H9 (cell line): Measurements from ENCODE around the gene DNAAF9. TPM values are rescaled to one million over a fixed set of nuclear protein-coding genes. Genes with fewer than 3 reads are reported as not detected.
A peak's percentile ranks its signal among the peaks of the same experiment; 100 is the strongest.

Source experiments
- DNase-seq: peaks from one replicate; pipeline ENCODE4 v3.0.0-alpha.2; 2017
- H2AFZ ChIP-seq: one replicate; pipeline ENCODE4 v1.6.1; 2013; ENCODE audit warnings: mild to moderate bottlenecking, low read length, control low read depth, moderate library complexity
- H2AK5ac ChIP-seq: 2 replicates; pipeline ENCODE4 v1.6.1; 2013; ENCODE audit warnings: low read length, control low read depth, mixed read lengths; ENCODE audit not compliant: insufficient read length
- H2BK120ac ChIP-seq: one replicate; pipeline ENCODE4 v1.6.1; 2013; ENCODE audit warnings: low read depth, mild to moderate bottlenecking, low read length, control low read depth, inconsistent platforms; ENCODE audit not compliant: poor library complexity, severe bottlenecking
- H2BK12ac ChIP-seq: 2 replicates; pipeline ENCODE4 v1.6.1; 2013; ENCODE audit warnings: low read length, control low read depth, mixed read lengths, low read depth; ENCODE audit not compliant: insufficient read length
- H2BK15ac ChIP-seq: 2 replicates; pipeline ENCODE4 v1.6.1; 2013; ENCODE audit warnings: low read depth, low read length, control low read depth
- H2BK20ac ChIP-seq: one replicate; pipeline ENCODE4 v1.6.1; 2013; ENCODE audit warnings: low read depth, mild to moderate bottlenecking, low read length, control low read depth, inconsistent platforms; ENCODE audit not compliant: poor library complexity, severe bottlenecking
- H2BK5ac ChIP-seq: 2 replicates; pipeline ENCODE4 v1.6.1; 2013; ENCODE audit warnings: low read length, control low read depth, mixed read lengths; ENCODE audit not compliant: insufficient read length
- H3K14ac ChIP-seq: 2 replicates; pipeline ENCODE4 v1.6.1; 2013; ENCODE audit warnings: low read length, control low read depth; ENCODE audit not compliant: insufficient read depth
- H3K18ac ChIP-seq: 2 replicates; pipeline ENCODE4 v1.6.1; 2013; ENCODE audit warnings: low read depth, mild to moderate bottlenecking, mixed read lengths, low read length, control low read depth; ENCODE audit not compliant: insufficient read length
- H3K23ac ChIP-seq: 2 replicates; pipeline ENCODE4 v1.6.1; 2013; ENCODE audit warnings: low read length, control low read depth, mixed read lengths, low read depth; ENCODE audit not compliant: insufficient read length
- H3K23me2 ChIP-seq: 2 replicates; pipeline ENCODE4 v1.6.1; 2013; ENCODE audit warnings: low read depth, mild to moderate bottlenecking, mixed read lengths, low read length, control low read depth; ENCODE audit not compliant: insufficient read length, poor library complexity, severe bottlenecking
- H3K27ac ChIP-seq: 2 replicates; pipeline ENCODE4 v1.5.1; 2013; ENCODE audit warnings: low read length, control low read depth, mixed read lengths, low read depth; ENCODE audit not compliant: insufficient read length
- H3K27me3 ChIP-seq: 2 replicates; pipeline ENCODE4 v1.6.1; 2013; ENCODE audit warnings: low read length, control low read depth, inconsistent platforms; ENCODE audit not compliant: insufficient read depth
- H3K4ac ChIP-seq: 2 replicates; pipeline ENCODE4 v1.6.1; 2013; ENCODE audit warnings: low read depth, mild to moderate bottlenecking, control low read depth, inconsistent platforms, low read length, moderate library complexity
- H3K4me1 ChIP-seq: 2 replicates; pipeline ENCODE4 v1.6.1; 2013; ENCODE audit warnings: low read length, control low read depth, inconsistent platforms; ENCODE audit not compliant: insufficient read depth
- H3K4me2 ChIP-seq: 2 replicates; pipeline ENCODE4 v1.6.1; 2013; ENCODE audit warnings: low read length, control low read depth, mixed read lengths; ENCODE audit not compliant: insufficient read length, insufficient read depth
- H3K56ac ChIP-seq: 2 replicates; pipeline ENCODE4 v1.6.1; 2013; ENCODE audit warnings: low read depth, mild to moderate bottlenecking, mixed read lengths, low read length, control low read depth; ENCODE audit not compliant: insufficient read length
- H3K79me1 ChIP-seq: 2 replicates; pipeline ENCODE4 v1.6.1; 2013; ENCODE audit warnings: low read depth, mild to moderate bottlenecking, moderate library complexity, low read length, control low read depth, inconsistent platforms; ENCODE audit not compliant: insufficient read depth, poor library complexity, severe bottlenecking
- H3K79me2 ChIP-seq: 2 replicates; pipeline ENCODE4 v1.6.1; 2013; ENCODE audit warnings: low read length, control low read depth, inconsistent platforms; ENCODE audit not compliant: insufficient read depth
- H3K9ac ChIP-seq: 2 replicates; pipeline ENCODE4 v1.6.1; 2013; ENCODE audit warnings: low read length, control low read depth, mixed read lengths; ENCODE audit not compliant: insufficient read length; ENCODE audit errors: extremely low read depth
- H3K9me3 ChIP-seq: one replicate; pipeline ENCODE4 v1.6.1; 2013; ENCODE audit warnings: low read depth, low read length, inconsistent platforms; ENCODE audit not compliant: control insufficient read depth
- H3T11ph ChIP-seq: one replicate; pipeline ENCODE4 v1.6.1; 2013; ENCODE audit warnings: mild to moderate bottlenecking, low read length, control low read depth, inconsistent platforms
- H4K20me1 ChIP-seq: one replicate; pipeline ENCODE4 v1.6.1; 2013; ENCODE audit not compliant: control insufficient read depth, insufficient read length, insufficient read depth
- H4K5ac ChIP-seq: 2 replicates; pipeline ENCODE4 v1.6.1; 2013; ENCODE audit warnings: low read depth, mild to moderate bottlenecking, mixed read lengths, low read length, control low read depth; ENCODE audit not compliant: insufficient read length
- H4K8ac ChIP-seq: replicated peaks from 2 replicates; pipeline ENCODE4 v1.6.1; 2013; ENCODE audit warnings: low read length, control low read depth, mixed read lengths, low read depth; ENCODE audit not compliant: insufficient read length
- H4K91ac ChIP-seq: 2 replicates; pipeline ENCODE4 v1.6.1; 2013; ENCODE audit warnings: low read depth, mild to moderate bottlenecking, moderate library complexity, mixed read lengths, low read length, control low read depth; ENCODE audit not compliant: insufficient read length
- H3K27ac Mint-ChIP-seq, 3 experiments: 2 replicates in 2 of 3; 3 replicates in 1 of 3; pipeline ENCODE4 v1.8.0; 2020 to 2021; ENCODE audit warnings: mixed read lengths in 3 of 3, mild to moderate bottlenecking in 1 of 3, moderate library complexity in 1 of 3
- H3K27me3 Mint-ChIP-seq: 2 replicates; pipeline ENCODE4 v1.8.0; 2021; ENCODE audit warnings: low read depth, mild to moderate bottlenecking, moderate library complexity, mixed read lengths
- H3K36me3 Mint-ChIP-seq, 3 experiments: 2 replicates in 2 of 3; 3 replicates in 1 of 3; pipeline ENCODE4 v1.8.0; 2020 to 2021; ENCODE audit warnings: low read depth in 3 of 3, mixed read lengths in 3 of 3; ENCODE audit not compliant: insufficient read depth in 1 of 3
- H3K4me1 Mint-ChIP-seq, 2 experiments: 2 replicates each; pipeline ENCODE4 v1.8.0; 2020; ENCODE audit warnings: mixed read lengths in 2 of 2
- H3K4me3 Mint-ChIP-seq, 2 experiments: 2 replicates in 1 of 2; 3 replicates in 1 of 2; pipeline ENCODE4 v1.8.0; 2020 to 2021; ENCODE audit warnings: mild to moderate bottlenecking in 2 of 2, mixed read lengths in 2 of 2, moderate library complexity in 1 of 2
- H3K9me3 Mint-ChIP-seq, 2 experiments: 2 replicates in 1 of 2; 3 replicates in 1 of 2; pipeline ENCODE4 v1.8.0; 2020; ENCODE audit warnings: mild to moderate bottlenecking in 2 of 2, mixed read lengths in 2 of 2, moderate library complexity in 1 of 2
- CTCF ChIP-seq: fragments of 200-600 bp; sonication (generic); conservative IDR thresholded peaks from 3 replicates; pipeline ENCODE4 v1.8.0; 2021; ENCODE audit warnings: antibody characterized with exemption, mild to moderate bottlenecking
- WGBS: extraction: QIAGEN DNeasy Blood & Tissue Kit; methylation state at CpG from one replicate; pipeline ENCODE4 v1.1.7; 2013; ENCODE audit warnings: missing lambda C conversion rate, low lambda C conversion rate, mixed read lengths; ENCODE audit not compliant: insufficient read length; ENCODE audit errors: extremely low coverage; 5-methylcytosine and 5-hydroxymethylcytosine counted together
- total RNA-seq: library from RNA; stranded (reverse); gene quantifications from 2 replicates; pipeline ENCODE4 v1.2.1, GENCODE V29; 2021

The DNAAF9 gene
- total RNA-seq, 1 experiment from 2014 or later, result 5.5 TPM

DNA sequence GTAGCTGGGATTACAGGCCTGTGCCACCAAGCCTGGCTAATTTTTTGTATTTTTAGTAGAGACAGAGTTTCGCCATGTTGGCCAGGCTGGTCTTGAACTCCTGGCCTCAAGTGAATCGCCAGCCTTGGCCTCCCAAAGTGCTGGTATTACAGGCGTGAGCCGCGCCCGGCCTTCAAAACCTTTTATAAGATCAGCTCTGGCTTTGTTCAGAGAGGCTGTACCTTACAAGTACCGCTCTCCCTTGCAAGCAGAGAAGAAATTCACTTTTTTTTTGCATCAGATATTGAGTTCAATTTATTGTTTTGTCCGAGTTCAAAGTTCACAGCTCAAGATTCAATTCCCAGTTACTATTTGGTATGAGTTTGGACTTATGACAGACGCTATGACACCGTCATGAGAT is 1.9 kb upstream of the DNAAF9 start:
- Histone ChIP-seq H3K27ac (no peak overlapping the region), H3K4me1 (no peaks in the 10 kb centered on the region), H2AK5ac (no peak overlapping the region), H3K79me1 (no peaks in the 10 kb centered on the region), H4K20me1 (no peaks in the 10 kb centered on the region), H3T11ph (no peak overlapping the region), H2AFZ (no peak overlapping the region), H3K23me2 (peaks cover 9% of the 10 kb centered on the region), H3K79me2 (no peaks in the 10 kb centered on the region), H2BK5ac (no peak overlapping the region), H4K91ac (no peak overlapping the region), H2BK12ac (no peak overlapping the region), H3K14ac (no peak overlapping the region), H3K23ac (no peak overlapping the region), H3K9ac (no peak overlapping the region), H2BK15ac (no peak overlapping the region), H3K4ac (no peak overlapping the region), H4K8ac (no peak overlapping the region), H4K5ac (no peak overlapping the region), H3K9me3 (no peaks in the 10 kb centered on the region), H3K56ac (no peak overlapping the region), H2BK120ac (no peak overlapping the region), H3K27me3 (no peaks in the 10 kb centered on the region), H2BK20ac (no peak overlapping the region), H3K4me2 (no peak overlapping the region), H3K18ac (no peak overlapping the region)
- no CpG with 5 or more reads among the region's 10 CpGs for WGBS
- no peaks in the 10 kb centered on the region; a peak in 1 of 5 replicates for H3K9me3 Mint-ChIP-seq
- H3K27ac Mint-ChIP-seq, result no peak overlapping the region
- peaks cover 24% of the 10 kb centered on the region for H3K27me3 Mint-ChIP-seq
- H3K36me3 Mint-ChIP-seq, result no peaks in the 10 kb centered on the region; a peak in 1 of 7 replicates
- H3K4me1 Mint-ChIP-seq, result peaks cover 15 to 25% of the 10 kb centered on the region in 2 experiments
- peak overlapping the region; percentile 4 to 80; a peak in 3 of 5 replicates for H3K4me3 Mint-ChIP-seq
- no peak for DNase-seq
- TF ChIP-seq CTCF, result no peak
